ENCODE results near the gene LRRC19. TPM values are rescaled to one million over a fixed set of nuclear protein-coding genes. Genes with fewer than 3 reads are reported as not detected.

LRRC19 gene
- total RNA-seq, 1 experiment from 2014 or later: 0.21 TPM

- TF ChIP-seq, protein P1, sequence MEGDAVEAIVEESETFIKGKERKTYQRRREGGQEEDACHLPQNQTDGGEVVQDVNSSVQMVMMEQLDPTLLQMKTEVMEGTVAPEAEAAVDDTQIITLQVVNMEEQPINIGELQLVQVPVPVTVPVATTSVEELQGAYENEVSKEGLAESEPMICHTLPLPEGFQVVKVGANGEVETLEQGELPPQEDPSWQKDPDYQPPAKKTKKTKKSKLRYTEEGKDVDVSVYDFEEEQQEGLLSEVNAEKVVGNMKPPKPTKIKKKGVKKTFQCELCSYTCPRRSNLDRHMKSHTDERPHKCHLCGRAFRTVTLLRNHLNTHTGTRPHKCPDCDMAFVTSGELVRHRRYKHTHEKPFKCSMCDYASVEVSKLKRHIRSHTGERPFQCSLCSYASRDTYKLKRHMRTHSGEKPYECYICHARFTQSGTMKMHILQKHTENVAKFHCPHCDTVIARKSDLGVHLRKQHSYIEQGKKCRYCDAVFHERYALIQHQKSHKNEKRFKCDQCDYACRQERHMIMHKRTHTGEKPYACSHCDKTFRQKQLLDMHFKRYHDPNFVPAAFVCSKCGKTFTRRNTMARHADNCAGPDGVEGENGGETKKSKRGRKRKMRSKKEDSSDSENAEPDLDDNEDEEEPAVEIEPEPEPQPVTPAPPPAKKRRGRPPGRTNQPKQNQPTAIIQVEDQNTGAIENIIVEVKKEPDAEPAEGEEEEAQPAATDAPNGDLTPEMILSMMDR (IDR thresholded peaks at IDR 0.05; ENCODE audit: unreplicated experiment): no peak
- BruUV-seq (replicated peaks): no TSS peak
- intact Hi-C loops (cut with micrococcal nuclease; ENCODE audit: unreplicated experiment): no loop called here
- H3K27ac Mint-ChIP-seq (ENCODE audit: unreplicated experiment): peak overlapping the region; percentile 78
- H3K4me1 Mint-ChIP-seq (ENCODE audit: low read depth, unreplicated experiment): peaks cover 8% of the 10 kb centered on the region
- peaks cover 16% of the 10 kb centered on the region for H3K36me3 Mint-ChIP-seq (ENCODE audit: insufficient read depth, unreplicated experiment)
- no peaks in the 10 kb centered on the region for H3K27me3 Mint-ChIP-seq (ENCODE audit: unreplicated experiment)
- H3K4me3 Mint-ChIP-seq (ENCODE audit: low read depth, unreplicated experiment): peak overlapping the region; percentile 79
- no peaks in the 10 kb centered on the region for H3K9me3 Mint-ChIP-seq (ENCODE audit: low read depth, unreplicated experiment)
- CTCF ChIA-PET: interaction anchor here (1.2 kb wide), 1 partner anchor 47 kb away, joined by 4 read pairs; no protein-coding TSS in a partner anchor
- DNase-seq: no peak
Observed at GRCh38 chr9:26956860-26957233, 48.6 kb downstream of the LRRC19 start.

- peaks cover 8% of the 10 kb centered on the region for H3K4me1 Mint-ChIP-seq (ENCODE audit: low read depth, unreplicated experiment)
- H3K9me3 Mint-ChIP-seq (ENCODE audit: low read depth, unreplicated experiment): no peaks in the 10 kb centered on the region
- peak; percentile 90 for DNase-seq
- H3K36me3 Mint-ChIP-seq (ENCODE audit: insufficient read depth, unreplicated experiment): peaks cover 16% of the 10 kb centered on the region
- TF ChIP-seq, protein P1 (IDR thresholded peaks at IDR 0.05; ENCODE audit: unreplicated experiment): no peak
- H3K27me3 Mint-ChIP-seq (ENCODE audit: unreplicated experiment): no peaks in the 10 kb centered on the region
- H3K27ac Mint-ChIP-seq (ENCODE audit: unreplicated experiment): peak within 1 kb of the TSS; percentile 78
- H3K4me3 Mint-ChIP-seq (ENCODE audit: low read depth, unreplicated experiment): peak within 1 kb of the TSS; percentile 79
- TSS peak; percentile 57 for BruUV-seq (replicated peaks)
- intact Hi-C loops (cut with micrococcal nuclease; ENCODE audit: unreplicated experiment): no loop called here
- CTCF ChIA-PET: interaction anchor here (0.6 to 1.3 kb wide), 4 partner anchors 9 to 48 kb away, joined by 3 to 4 read pairs (median 4); partner anchors contain the start of gene PLAA
Observed at GRCh38 chr9:26955921-26956859, 49.3 kb downstream of the LRRC19 start, which contains the start of gene IFT74. IFT74 (plus strand) TSS chr9:26956412; CDS start chr9:26961968, 5,556 bp downstream.

DNA sequence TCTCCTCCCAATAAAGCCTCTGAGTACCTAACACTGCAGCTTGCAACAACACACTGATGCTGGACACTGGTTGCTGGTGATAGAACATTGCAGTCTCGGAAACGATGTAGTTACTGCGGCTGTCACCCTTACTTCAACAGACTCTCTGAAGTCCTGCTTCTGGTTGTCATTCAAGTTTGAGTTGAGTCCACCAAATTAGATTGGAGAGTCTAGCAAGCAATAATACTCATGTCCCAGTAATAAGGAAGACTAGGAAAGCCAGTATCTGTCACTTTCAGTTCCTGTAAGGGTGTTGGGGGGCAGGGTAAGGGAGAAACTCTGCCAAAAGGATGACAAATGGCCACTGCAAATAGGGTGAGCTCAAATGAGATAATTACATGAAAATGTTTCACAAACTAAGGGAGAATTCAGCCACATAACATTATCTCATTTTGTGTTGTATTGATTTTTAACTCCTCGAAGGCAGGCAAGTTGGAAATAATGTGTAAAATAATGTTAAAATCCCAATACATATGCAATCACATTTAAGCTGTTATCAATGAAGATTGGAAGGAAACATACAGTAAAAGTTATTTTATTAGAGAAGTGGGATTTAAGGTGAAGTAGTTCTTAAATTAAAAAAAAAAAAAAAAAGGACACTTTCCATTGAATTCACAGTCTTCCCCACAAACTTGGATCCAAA, 50.1 kb downstream of the LRRC19 start:
- H3K27ac Mint-ChIP-seq (ENCODE audit: unreplicated experiment): peak overlapping the region; percentile 77
- peaks cover 16% of the 10 kb centered on the region for H3K36me3 Mint-ChIP-seq (ENCODE audit: insufficient read depth, unreplicated experiment)
- H3K9me3 Mint-ChIP-seq (ENCODE audit: low read depth, unreplicated experiment): no peaks in the 10 kb centered on the region
- no peaks in the 10 kb centered on the region for H3K27me3 Mint-ChIP-seq (ENCODE audit: unreplicated experiment)
- intact Hi-C loops (cut with micrococcal nuclease; ENCODE audit: unreplicated experiment): no loop called here
- no TSS peak for BruUV-seq (replicated peaks)
- DNase-seq: no peak
- H3K4me3 Mint-ChIP-seq (ENCODE audit: low read depth, unreplicated experiment): peak overlapping the region; percentile 79
- TF ChIP-seq, protein P1 (IDR thresholded peaks at IDR 0.05; ENCODE audit: unreplicated experiment): no peak
- H3K4me1 Mint-ChIP-seq (ENCODE audit: low read depth, unreplicated experiment): peaks cover 8% of the 10 kb centered on the region
- CTCF ChIA-PET: interaction anchor here (0.6 to 1.3 kb wide), 5 partner anchors 8 to 293 kb away, joined by 3 to 5 read pairs (median 4); partner anchors contain the start of gene PLAA

DNA sequence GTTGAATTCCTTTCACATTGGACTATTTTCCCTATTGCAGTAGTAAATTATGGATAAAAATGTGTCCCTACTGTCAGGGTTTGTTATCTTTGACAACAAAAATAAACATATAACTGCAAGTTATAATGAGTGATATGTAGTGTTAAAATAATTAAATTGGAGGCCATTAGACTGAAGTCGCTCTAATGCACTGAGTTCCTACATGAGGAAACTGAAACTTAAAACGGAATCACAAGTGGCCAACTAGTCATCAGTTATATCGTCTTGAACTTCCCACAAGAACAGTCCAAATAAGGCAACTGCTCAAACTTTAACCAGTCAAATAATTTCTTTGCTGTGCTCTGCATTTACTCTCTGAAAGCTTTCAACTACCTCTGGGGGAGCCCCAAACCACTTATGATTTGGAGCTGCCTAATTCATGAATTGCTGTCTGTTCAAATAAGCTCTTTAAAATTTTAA, 51.4 kb downstream of the LRRC19 start:
- no peak overlapping the region for H3K27ac Mint-ChIP-seq (ENCODE audit: unreplicated experiment)
- BruUV-seq (replicated peaks): no TSS peak
- peaks cover 8% of the 10 kb centered on the region for H3K4me1 Mint-ChIP-seq (ENCODE audit: low read depth, unreplicated experiment)
- no peak for DNase-seq
- TF ChIP-seq, protein P1 (IDR thresholded peaks at IDR 0.05; ENCODE audit: unreplicated experiment): no peak
- H3K27me3 Mint-ChIP-seq (ENCODE audit: unreplicated experiment): no peaks in the 10 kb centered on the region
- peaks cover 16% of the 10 kb centered on the region for H3K36me3 Mint-ChIP-seq (ENCODE audit: insufficient read depth, unreplicated experiment)
- CTCF ChIA-PET: no interaction called here
- no peak overlapping the region for H3K4me3 Mint-ChIP-seq (ENCODE audit: low read depth, unreplicated experiment)
- intact Hi-C loops (cut with micrococcal nuclease; ENCODE audit: unreplicated experiment): no loop called here
- no peaks in the 10 kb centered on the region for H3K9me3 Mint-ChIP-seq (ENCODE audit: low read depth, unreplicated experiment)

Measured in Calu3 (cell line).